GM21717 (cell line): ENCODE measurements around the gene PTPN4.
"Not testable (repeated sequence)": the region's sequence is repeated elsewhere in the genome, so short reads cannot be mapped to it uniquely, and the experiment has no call there.

Experiments used
- ATAC-seq: cut with Tn5 transposase; IDR thresholded peaks from one replicate; pipeline ENCODE4 v1.9.1; 2021; ENCODE audit warnings: mild to moderate bottlenecking, moderate library complexity; ENCODE audit not compliant: unreplicated experiment

Gene PTPN4

DNA sequence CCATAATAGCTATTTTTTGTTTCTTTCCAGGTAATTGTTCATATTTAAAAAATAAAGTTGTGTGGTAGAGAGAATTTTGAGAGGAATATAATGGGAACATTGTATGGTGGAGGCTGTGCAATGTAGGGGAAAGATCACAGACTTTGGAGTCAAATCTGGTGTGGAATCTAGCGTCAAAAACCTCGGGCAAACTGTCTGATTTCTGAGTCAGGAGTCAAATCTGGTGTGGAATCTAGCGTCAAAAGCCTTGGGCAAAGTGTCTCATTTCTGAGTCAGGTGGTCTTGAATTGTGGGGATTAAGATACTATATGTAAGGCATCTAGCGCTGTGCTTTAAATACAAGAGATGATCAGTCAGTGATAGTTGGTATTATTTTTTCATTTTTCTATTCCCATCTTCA lies 5.1 kb downstream of the PTPN4 start:
- ATAC-seq, result no peak

DNA sequence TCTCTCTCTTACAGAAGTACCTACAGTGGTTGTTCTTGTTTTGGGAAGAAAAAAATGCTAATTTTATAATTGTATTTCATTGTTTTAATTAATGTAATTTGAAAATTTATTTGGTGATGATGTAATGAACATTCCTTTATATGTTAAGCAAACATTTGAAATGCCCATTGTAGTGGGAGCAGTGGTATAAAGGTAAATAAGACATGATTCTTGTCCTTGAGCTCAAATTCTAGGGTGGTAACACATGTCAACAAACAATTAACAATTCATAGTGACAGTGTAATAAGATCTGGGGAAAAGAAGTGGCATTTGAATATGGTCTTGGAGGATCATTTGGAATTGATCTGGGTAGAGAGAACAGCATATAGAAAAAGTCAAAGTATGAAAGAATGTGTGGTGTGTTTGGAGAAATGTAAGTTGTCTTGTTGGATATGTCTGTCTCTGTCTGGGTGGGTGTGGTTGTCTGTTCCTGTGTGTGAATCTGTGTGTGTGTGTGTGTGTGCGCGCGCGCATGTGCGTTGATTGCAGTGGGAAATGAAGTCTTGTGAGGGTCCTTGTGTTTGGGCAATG lies 5.8 kb downstream of the PTPN4 start:
- no peak for ATAC-seq

DNA sequence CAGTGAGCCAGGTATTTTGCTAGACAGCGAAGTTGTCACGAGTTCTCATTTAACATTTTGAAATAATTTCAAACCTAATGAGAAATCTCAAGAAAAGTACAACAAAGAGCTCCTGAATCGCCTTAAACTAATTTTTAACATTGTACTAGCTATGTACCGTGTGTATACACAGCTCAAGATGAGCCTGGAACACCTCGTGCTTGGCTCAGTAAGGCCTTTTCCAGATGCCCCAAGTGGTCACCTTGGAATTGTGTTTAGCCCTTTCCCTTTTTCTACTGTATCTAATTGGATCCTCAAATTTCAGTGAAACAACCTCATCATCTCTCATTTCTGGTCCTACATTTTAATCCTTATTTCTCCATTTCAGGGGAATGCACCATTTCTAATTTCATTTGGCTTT lies 7.2 kb downstream of the PTPN4 start:
- ATAC-seq, result no peak

DNA sequence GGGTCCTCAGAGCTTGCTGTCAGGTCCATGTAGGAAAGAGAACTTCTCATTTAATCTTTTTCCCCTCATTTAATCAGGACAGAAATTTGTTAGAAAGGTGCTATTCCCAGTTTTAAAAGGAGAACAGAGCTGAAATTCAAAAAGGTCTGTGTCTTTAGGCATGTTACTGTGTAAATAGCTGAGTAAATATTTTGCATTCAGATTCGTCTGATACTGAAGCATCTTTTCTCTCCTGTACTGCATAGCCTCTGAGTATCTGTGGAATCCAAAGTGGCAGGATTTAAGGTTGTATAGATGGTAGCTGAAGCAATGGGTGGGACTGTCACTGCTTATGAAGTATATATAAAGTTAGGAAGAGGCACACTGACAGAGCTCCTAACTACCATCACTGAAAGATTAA lies 9.0 kb downstream of the PTPN4 start:
- ATAC-seq, result no peak

DNA sequence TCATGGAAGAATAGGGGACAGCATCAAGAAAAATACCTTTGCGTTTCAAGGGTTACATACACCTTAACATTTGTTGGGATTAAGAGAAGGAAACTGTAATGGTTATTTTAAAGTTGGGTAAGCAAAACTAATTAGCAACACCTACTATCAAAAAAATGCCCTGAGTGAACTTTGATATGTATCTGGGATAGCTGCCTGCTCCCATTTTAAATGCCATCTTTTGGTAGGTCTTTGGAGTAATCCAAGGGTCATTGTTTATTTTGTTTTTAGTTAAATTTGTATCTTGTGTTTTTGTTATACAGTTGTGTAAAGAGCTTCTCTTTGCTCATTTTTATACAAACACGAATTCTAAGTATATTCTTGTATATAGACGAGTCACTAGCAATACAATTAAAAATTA lies 9.9 kb downstream of the PTPN4 start:
- no peak for ATAC-seq

DNA sequence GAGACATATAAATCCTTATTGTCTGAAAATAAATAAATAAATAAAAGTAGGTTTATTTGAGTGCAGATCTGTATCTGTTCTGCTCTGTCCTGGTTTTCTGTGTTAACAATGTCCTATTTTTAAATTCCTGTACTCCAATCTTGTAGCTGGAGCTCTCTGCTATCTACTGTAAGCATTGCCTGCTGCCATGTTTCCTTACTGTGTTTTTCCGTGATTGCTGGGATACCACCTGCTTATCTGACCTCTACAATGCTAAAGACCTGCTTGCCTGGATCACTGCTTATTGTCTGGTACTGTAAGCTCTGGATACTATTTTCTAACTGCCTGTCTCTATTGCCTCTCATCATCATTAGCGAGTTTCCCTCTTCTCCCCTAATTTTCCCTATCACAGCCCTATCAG lies 11.6 kb downstream of the PTPN4 start:
- no peak for ATAC-seq

DNA sequence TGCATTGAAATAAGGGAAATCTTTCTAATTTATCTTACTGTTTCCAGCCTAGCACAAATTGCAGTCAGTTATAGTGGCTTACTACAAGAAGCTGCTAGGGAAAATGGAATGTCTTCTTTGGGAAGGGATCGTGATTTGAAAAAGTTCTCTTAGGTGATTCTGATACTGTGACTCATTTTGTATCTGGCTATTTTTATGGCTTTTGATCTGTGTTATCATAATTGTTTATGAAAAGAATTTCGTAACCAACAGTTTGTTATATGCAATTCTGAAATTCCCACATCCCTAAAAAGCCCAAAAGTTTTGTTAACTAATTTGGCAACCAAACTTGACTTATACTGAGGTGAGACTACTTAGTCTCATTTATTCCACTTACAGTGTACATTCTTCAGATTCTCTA lies 12.4 kb downstream of the PTPN4 start:
- ATAC-seq, result no peak

DNA sequence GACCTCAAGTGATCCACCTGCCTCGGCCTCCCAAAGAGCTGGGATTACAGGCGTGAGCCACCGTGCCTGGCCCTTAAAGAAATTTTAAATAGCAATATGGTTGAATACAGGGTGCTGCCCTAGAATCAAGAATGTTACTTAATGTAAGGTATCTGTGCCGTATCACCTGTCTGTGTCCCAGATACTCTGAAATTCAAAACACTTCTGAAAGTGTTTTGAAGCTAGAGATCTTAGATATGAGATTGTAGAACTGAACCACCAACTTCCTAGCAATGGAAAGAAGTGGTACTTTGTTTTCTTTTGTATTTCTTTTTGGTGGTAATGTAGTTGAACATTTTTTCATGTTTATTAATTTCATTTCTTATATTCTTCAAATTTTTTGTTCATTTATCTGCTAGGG lies 13.0 kb downstream of the PTPN4 start:
- ATAC-seq, result no peak

DNA sequence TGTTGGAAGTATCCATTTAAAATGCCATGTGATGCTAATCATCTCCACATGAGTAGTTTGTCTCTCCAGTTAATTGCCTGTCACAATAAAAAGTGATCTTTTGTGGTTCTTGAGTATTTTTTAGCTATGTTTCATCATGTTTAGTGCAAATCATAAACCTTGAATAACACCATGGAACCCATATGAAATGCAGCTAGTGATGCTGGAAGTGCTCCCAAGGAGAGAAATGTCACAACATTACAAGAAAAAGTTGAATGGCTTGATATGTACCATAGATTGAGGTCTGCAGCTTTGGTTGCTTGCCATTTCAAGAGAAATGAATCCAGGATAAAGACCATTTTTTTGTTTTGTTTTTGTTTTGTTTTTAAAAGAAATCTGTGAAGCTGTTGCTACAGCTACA lies 14.3 kb downstream of the PTPN4 start:
- no peak for ATAC-seq

DNA sequence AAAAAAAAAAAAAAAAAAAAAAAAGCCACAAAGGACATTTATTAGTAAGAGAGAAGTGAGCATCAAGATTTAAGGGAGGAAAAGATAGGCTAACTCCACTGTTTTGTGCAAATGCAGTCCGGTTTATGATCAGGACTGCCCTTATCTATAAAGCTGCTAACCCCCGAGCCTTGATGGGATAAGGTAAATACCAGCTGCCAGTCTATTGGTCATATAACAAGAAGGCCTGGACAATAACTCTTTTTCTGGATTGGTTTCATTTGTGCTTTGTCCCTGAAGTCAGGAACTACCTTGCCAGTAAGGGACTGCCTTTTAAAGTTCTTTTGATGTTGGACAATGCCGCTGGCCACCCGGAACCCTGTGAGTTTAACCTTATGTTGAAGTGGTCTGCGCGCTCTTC lies 15.4 kb downstream of the PTPN4 start:
- no peak for ATAC-seq

DNA sequence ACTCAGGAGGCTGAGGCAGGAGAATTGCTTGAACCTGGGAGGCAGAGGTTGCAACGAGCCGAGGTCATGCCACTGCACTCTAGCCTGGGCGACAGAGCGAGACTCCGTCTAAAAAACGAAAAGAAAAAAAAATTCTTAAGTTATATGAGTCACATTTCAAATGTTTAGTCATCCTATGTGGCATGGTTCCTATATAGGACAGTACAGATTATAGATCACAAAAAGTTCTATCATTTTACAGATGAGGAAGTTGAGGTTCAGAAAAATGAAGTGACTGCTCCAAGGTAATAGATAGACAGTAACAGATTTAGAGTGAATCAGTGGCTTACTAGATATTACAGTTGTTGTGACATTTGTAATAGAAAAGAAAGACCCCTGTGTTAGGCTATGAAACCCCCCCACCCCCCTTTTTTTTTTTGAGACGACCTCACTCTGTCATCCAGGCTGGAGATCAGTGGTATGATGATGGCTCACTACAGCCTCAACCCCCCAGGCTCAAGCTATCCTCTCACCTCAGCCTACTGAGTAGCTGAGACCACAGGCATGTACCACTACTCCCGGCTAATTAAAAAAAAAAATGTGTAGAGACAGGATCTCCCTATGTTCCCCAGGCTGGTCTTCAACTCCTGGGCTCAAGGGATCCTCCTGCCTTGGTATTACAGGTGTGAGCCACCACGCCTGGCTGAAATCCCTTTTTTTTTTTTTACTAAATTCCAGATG lies 22.7 kb downstream of the PTPN4 start:
- ATAC-seq, result no peak

DNA sequence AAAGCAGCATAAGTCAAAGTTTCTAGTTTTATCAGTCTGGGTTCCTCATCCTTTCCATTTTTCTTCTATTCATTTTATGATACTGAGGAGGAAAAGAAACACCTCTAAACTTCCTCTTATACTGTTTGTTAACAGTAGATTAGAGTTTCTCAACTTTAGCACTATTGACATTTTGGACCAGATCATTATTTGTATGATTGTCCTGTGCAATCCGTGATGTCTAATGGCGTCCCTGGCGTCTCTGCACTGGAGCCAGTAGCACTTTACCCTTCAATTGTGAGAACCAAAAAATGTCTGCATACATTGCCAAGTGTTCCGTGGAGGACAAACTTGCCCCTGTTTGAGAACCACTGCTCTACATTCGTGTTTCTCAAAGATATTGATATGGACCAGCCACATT lies 25.2 kb downstream of the PTPN4 start:
- no peak for ATAC-seq

DNA sequence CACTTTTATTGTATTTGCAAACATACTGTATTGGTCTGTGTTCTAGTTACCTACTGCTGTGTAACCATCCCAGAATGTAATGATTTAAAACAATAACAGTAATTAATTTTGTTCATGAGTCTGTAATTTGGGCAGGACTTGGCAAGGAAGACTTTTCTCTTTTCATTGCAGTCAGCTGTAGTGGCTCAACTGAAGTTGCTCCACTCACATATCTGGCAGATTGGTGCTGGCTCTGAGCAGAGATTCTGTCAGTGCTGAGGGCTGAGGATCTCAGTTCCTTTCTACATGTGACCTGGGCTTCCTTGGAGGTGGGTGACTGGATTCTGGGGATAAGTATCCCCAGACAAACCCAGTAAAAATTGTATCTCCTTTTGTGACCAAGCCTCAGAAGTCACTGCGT lies 26.6 kb downstream of the PTPN4 start:
- no peak for ATAC-seq

DNA sequence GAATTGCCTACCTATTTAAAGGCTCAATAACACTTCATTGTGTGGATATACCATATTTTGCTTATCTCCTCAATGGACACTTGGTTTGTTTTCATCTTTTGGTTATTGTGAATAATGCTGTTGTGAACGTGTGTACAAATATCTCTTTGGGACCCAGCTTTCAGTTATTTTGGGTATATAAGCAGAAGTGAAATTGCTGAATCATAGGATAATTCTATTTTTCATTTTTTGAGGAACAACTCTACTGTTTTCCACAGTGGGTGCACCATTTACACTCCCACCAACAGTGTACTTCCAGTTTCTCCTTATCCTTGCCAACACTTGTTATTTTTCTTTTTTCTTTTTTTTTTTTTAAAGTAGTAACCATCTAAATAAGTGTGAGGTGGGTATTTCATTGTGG lies 29.0 kb downstream of the PTPN4 start:
- no peak for ATAC-seq

DNA sequence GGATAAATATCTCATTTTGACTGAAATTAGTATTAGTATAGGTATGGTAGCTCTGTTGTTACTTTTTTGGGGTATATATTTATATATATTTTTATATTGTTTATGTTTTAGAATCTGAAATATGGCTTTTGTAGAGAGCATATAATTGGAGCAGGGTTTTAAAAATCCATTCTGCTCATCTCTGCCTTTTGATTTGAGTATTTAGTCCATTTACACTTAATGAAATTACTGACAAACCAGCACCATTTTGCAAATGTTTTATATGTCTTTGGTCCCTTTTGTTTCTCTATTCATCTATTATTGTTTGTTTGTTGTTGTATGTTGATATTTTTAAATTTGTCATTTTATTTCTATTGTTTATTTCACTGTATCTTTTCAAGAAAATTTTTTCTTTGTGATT lies 30.7 kb downstream of the PTPN4 start:
- ATAC-seq, result no peak

DNA sequence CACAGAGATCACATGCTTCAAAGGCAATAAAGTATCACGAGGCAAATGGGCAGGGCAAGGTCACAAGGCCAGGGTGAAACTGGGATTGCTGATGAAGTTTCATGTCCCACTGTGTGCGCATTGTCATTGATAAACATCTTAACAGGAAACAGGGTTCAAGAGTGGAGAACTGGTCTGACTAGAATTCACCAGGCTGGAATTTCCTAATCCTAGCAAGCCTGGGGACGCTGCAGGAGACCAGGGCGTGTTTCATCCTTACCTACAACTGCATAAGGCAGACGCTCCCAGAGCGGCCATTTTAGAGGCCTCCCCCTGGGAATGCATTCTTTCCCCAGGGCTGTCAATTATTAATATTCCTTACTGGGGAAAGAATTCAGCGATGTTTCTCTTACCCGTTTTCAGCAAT lies 33.2 kb downstream of the PTPN4 start:
- no peak for ATAC-seq

DNA sequence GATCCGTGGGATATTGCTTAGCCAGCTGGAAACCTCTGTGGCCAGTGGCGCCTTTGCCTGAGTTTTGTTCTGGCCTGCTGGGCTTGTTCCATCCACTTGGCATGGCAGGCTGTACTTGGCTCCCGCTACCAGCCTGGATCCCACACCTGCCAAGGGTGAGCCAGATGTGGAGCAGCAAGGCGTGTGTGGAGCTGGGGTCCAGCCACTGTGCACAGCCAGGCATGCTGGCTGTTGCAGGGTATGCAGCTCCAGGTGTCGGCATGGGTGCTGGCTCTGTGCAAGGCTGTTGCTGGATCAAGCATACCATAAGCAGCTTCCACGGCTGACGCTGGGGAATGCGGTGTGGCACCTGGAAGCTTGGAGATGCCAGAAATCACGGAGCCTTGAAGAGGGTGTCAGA lies 34.5 kb downstream of the PTPN4 start:
- ATAC-seq, result no peak

DNA sequence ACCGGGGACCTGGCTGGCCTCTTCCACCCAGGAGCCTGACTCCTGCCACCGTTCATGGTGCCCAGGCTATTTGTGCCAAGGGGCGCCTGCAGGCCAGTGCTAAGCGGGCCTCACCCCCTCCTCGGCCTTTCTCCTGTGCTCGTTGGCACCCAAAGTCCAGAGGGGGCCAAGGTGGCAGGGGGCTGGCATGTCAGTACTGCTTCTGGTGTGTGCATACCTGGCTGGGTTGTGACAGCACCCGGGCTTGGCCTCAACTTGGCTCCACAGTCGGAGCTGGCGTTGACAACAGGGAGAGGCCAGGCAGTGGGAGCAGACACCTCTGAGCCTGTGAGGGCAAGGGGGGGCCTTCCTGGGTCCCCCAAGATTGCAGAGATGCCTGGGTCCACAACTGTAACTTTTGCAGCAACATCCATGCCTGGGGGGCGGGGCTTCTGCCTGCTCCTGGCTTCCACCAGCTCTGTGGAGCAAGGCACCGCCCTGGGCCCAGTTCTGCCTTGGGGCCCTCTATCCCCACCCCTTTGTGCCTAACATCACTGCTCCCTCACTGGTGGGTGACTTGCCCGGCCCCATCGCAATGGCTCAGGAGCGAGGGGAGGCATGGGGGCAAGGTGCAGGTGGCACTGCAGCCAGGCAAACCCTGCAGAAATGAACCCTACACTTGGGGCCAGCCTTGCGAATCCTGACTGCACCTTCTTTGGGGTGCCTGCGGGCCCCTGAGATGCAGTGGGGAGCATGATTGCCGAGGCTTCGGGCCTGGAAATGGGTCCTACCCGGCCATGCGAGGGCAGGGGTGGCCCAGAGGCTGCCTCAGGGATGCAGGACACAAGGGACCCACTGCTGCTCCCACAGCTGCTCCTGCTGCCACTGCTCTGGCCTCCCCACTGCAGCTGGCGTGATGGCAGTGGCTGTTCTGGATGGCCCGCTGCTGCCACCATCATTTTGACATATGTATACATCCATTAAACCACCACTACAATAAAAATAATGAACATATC lies 35.9 kb downstream of the PTPN4 start:
- ATAC-seq, result no peak

DNA sequence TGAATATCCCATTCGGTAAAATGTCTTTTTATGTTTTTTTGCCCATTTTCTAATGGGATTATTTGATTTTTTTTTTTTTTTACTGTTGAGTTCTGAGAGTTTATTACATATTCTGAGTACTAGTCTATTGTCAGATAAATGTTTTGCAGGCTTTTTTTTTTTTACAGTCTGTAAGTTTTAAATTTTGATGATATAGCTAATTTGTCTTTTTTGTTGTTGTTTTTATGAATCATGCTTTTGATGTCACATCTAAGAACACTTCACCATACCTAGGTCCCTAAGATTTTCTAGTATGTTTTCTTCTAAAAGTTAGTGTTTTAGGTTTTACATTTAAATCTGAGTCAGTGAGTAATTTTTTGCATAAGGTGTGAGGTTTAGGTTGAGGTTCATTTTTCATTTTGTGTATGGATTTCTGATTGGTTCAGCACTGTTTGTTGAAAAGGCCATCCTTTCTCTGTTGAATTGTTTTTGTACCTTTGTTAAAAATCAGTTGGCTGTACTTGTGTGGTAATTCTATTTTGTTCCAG lies 40.7 kb downstream of the PTPN4 start:
- no peak for ATAC-seq

DNA sequence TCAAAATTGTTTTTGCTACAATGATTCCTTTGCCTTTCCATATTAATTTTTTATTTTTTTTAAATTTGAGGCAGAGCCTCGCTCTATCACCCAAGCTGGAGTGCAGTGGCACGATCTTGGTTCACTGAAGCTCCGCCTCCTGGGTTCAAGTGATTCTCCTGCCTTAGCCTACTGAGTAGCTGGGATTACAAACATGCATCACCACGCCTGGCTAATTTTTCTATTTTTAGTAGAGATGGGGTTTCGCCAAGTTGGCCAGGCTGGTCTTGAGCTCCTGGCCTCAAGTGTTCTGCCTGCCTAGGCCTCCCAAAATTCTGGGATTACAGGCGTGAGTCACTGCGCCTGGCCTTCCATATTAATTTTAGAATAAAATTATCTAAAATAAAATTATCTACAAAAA lies 41.3 kb downstream of the PTPN4 start:
- ATAC-seq, result no peak

DNA sequence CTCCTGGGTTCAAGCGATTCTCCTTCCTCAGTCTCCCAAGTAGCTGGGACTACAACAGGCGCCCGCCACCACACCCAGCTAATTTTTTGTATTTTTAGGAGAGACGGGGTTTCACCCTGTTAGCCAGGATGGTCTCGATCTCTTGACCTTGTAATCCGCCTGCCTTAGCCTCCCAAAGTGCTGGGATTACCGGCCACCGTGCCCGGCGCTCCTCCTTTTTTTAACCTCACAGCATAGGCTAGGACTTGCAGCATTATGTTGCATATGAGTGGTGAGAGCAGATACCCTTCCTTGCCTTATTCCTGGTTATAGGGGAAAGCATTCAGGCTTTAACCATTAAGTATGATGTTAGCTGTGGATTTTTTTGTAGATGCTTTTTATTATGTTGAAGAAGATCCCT lies 42.3 kb downstream of the PTPN4 start:
- not testable (repeated sequence) for ATAC-seq

DNA sequence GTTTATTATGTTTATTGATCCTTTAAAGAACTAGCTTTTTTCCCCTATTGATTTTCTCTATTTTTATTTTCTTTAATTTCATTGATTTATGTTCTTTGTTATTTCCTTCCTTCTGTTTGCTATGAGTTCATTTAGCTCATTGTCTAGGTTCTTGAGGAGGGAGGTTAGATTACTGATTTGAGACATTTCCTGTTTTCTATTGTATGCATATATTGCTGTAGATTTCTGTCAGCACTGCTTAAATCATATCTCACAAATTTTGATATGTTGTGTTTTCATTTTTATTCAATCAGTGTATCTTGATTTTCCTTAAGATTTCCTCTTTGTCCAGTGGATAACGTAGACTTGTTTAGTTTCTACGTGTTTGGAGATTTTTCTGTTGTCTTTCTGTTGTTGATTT lies 43.4 kb downstream of the PTPN4 start:
- no peak for ATAC-seq
